H9 (cell line): ENCODE results near the gene ZNF732. TPM values are rescaled to one million over a fixed set of nuclear protein-coding genes. Genes with fewer than 3 reads are reported as not detected.

ENCODE experiments used
- DNase-seq: peaks from one replicate; pipeline ENCODE4 v3.0.0-alpha.2; 2017
- H2AFZ ChIP-seq: one replicate; pipeline ENCODE4 v1.6.1; 2013; ENCODE audit warnings: mild to moderate bottlenecking, low read length, control low read depth, moderate library complexity
- H2AK5ac ChIP-seq: 2 replicates; pipeline ENCODE4 v1.6.1; 2013; ENCODE audit warnings: low read length, control low read depth, mixed read lengths; ENCODE audit not compliant: insufficient read length
- H2BK120ac ChIP-seq: one replicate; pipeline ENCODE4 v1.6.1; 2013; ENCODE audit warnings: low read depth, mild to moderate bottlenecking, low read length, control low read depth, inconsistent platforms; ENCODE audit not compliant: poor library complexity, severe bottlenecking
- H2BK12ac ChIP-seq: 2 replicates; pipeline ENCODE4 v1.6.1; 2013; ENCODE audit warnings: low read length, control low read depth, mixed read lengths, low read depth; ENCODE audit not compliant: insufficient read length
- H2BK15ac ChIP-seq: 2 replicates; pipeline ENCODE4 v1.6.1; 2013; ENCODE audit warnings: low read depth, low read length, control low read depth
- H2BK20ac ChIP-seq: one replicate; pipeline ENCODE4 v1.6.1; 2013; ENCODE audit warnings: low read depth, mild to moderate bottlenecking, low read length, control low read depth, inconsistent platforms; ENCODE audit not compliant: poor library complexity, severe bottlenecking
- H2BK5ac ChIP-seq: 2 replicates; pipeline ENCODE4 v1.6.1; 2013; ENCODE audit warnings: low read length, control low read depth, mixed read lengths; ENCODE audit not compliant: insufficient read length
- H3K14ac ChIP-seq: 2 replicates; pipeline ENCODE4 v1.6.1; 2013; ENCODE audit warnings: low read length, control low read depth; ENCODE audit not compliant: insufficient read depth
- H3K18ac ChIP-seq: 2 replicates; pipeline ENCODE4 v1.6.1; 2013; ENCODE audit warnings: low read depth, mild to moderate bottlenecking, mixed read lengths, low read length, control low read depth; ENCODE audit not compliant: insufficient read length
- H3K23ac ChIP-seq: 2 replicates; pipeline ENCODE4 v1.6.1; 2013; ENCODE audit warnings: low read length, control low read depth, mixed read lengths, low read depth; ENCODE audit not compliant: insufficient read length
- H3K23me2 ChIP-seq: 2 replicates; pipeline ENCODE4 v1.6.1; 2013; ENCODE audit warnings: low read depth, mild to moderate bottlenecking, mixed read lengths, low read length, control low read depth; ENCODE audit not compliant: insufficient read length, poor library complexity, severe bottlenecking
- H3K27ac ChIP-seq: 2 replicates; pipeline ENCODE4 v1.5.1; 2013; ENCODE audit warnings: low read length, control low read depth, mixed read lengths, low read depth; ENCODE audit not compliant: insufficient read length
- H3K27me3 ChIP-seq: 2 replicates; pipeline ENCODE4 v1.6.1; 2013; ENCODE audit warnings: low read length, control low read depth, inconsistent platforms; ENCODE audit not compliant: insufficient read depth
- H3K4ac ChIP-seq: 2 replicates; pipeline ENCODE4 v1.6.1; 2013; ENCODE audit warnings: low read depth, mild to moderate bottlenecking, control low read depth, inconsistent platforms, low read length, moderate library complexity
- H3K4me1 ChIP-seq: 2 replicates; pipeline ENCODE4 v1.6.1; 2013; ENCODE audit warnings: low read length, control low read depth, inconsistent platforms; ENCODE audit not compliant: insufficient read depth
- H3K4me2 ChIP-seq: 2 replicates; pipeline ENCODE4 v1.6.1; 2013; ENCODE audit warnings: low read length, control low read depth, mixed read lengths; ENCODE audit not compliant: insufficient read length, insufficient read depth
- H3K56ac ChIP-seq: 2 replicates; pipeline ENCODE4 v1.6.1; 2013; ENCODE audit warnings: low read depth, mild to moderate bottlenecking, mixed read lengths, low read length, control low read depth; ENCODE audit not compliant: insufficient read length
- H3K79me1 ChIP-seq: 2 replicates; pipeline ENCODE4 v1.6.1; 2013; ENCODE audit warnings: low read depth, mild to moderate bottlenecking, moderate library complexity, low read length, control low read depth, inconsistent platforms; ENCODE audit not compliant: insufficient read depth, poor library complexity, severe bottlenecking
- H3K79me2 ChIP-seq: 2 replicates; pipeline ENCODE4 v1.6.1; 2013; ENCODE audit warnings: low read length, control low read depth, inconsistent platforms; ENCODE audit not compliant: insufficient read depth
- H3K9ac ChIP-seq: 2 replicates; pipeline ENCODE4 v1.6.1; 2013; ENCODE audit warnings: low read length, control low read depth, mixed read lengths; ENCODE audit not compliant: insufficient read length; ENCODE audit errors: extremely low read depth
- H3K9me3 ChIP-seq: one replicate; pipeline ENCODE4 v1.6.1; 2013; ENCODE audit warnings: low read depth, low read length, inconsistent platforms; ENCODE audit not compliant: control insufficient read depth
- H3T11ph ChIP-seq: one replicate; pipeline ENCODE4 v1.6.1; 2013; ENCODE audit warnings: mild to moderate bottlenecking, low read length, control low read depth, inconsistent platforms
- H4K20me1 ChIP-seq: one replicate; pipeline ENCODE4 v1.6.1; 2013; ENCODE audit not compliant: control insufficient read depth, insufficient read length, insufficient read depth
- H4K5ac ChIP-seq: 2 replicates; pipeline ENCODE4 v1.6.1; 2013; ENCODE audit warnings: low read depth, mild to moderate bottlenecking, mixed read lengths, low read length, control low read depth; ENCODE audit not compliant: insufficient read length
- H4K8ac ChIP-seq: replicated peaks from 2 replicates; pipeline ENCODE4 v1.6.1; 2013; ENCODE audit warnings: low read length, control low read depth, mixed read lengths, low read depth; ENCODE audit not compliant: insufficient read length
- H4K91ac ChIP-seq: 2 replicates; pipeline ENCODE4 v1.6.1; 2013; ENCODE audit warnings: low read depth, mild to moderate bottlenecking, moderate library complexity, mixed read lengths, low read length, control low read depth; ENCODE audit not compliant: insufficient read length
- H3K27ac Mint-ChIP-seq, 3 experiments: 2 replicates in 2 of 3; 3 replicates in 1 of 3; pipeline ENCODE4 v1.8.0; 2020 to 2021; ENCODE audit warnings: mixed read lengths in 3 of 3, mild to moderate bottlenecking in 1 of 3, moderate library complexity in 1 of 3
- H3K27me3 Mint-ChIP-seq: 2 replicates; pipeline ENCODE4 v1.8.0; 2021; ENCODE audit warnings: low read depth, mild to moderate bottlenecking, moderate library complexity, mixed read lengths
- H3K36me3 Mint-ChIP-seq, 3 experiments: 2 replicates in 2 of 3; 3 replicates in 1 of 3; pipeline ENCODE4 v1.8.0; 2020 to 2021; ENCODE audit warnings: low read depth in 3 of 3, mixed read lengths in 3 of 3; ENCODE audit not compliant: insufficient read depth in 1 of 3
- H3K4me1 Mint-ChIP-seq, 2 experiments: 2 replicates each; pipeline ENCODE4 v1.8.0; 2020; ENCODE audit warnings: mixed read lengths in 2 of 2
- H3K4me3 Mint-ChIP-seq, 2 experiments: 2 replicates in 1 of 2; 3 replicates in 1 of 2; pipeline ENCODE4 v1.8.0; 2020 to 2021; ENCODE audit warnings: mild to moderate bottlenecking in 2 of 2, mixed read lengths in 2 of 2, moderate library complexity in 1 of 2
- H3K9me3 Mint-ChIP-seq, 2 experiments: 2 replicates in 1 of 2; 3 replicates in 1 of 2; pipeline ENCODE4 v1.8.0; 2020; ENCODE audit warnings: mild to moderate bottlenecking in 2 of 2, mixed read lengths in 2 of 2, moderate library complexity in 1 of 2
- CTCF ChIP-seq: fragments of 200-600 bp; sonication (generic); conservative IDR thresholded peaks from 3 replicates; pipeline ENCODE4 v1.8.0; 2021; ENCODE audit warnings: antibody characterized with exemption, mild to moderate bottlenecking
- WGBS: extraction: QIAGEN DNeasy Blood & Tissue Kit; methylation state at CpG from one replicate; pipeline ENCODE4 v1.1.7; 2013; ENCODE audit warnings: missing lambda C conversion rate, low lambda C conversion rate, mixed read lengths; ENCODE audit not compliant: insufficient read length; ENCODE audit errors: extremely low coverage; 5-methylcytosine and 5-hydroxymethylcytosine counted together
- total RNA-seq: library from RNA; stranded (reverse); gene quantifications from 2 replicates; pipeline ENCODE4 v1.2.1, GENCODE V29; 2021

The ZNF732 gene
- total RNA-seq, 1 experiment from 2014 or later = 13.6 TPM

- no peak overlapping the region for H2BK15ac ChIP-seq
- no peak overlapping the region for H2BK120ac ChIP-seq
- H2BK20ac ChIP-seq = no peak overlapping the region
- H3K27me3 ChIP-seq = no peaks in the 10 kb centered on the region
- WGBS = no CpG with 5 or more reads among the region's 5 CpGs
- no peak for TF ChIP-seq CTCF
- no peak overlapping the region for H2AK5ac ChIP-seq
- H3K23ac ChIP-seq = no peak overlapping the region
- no peaks in the 10 kb centered on the region for H3K23me2 ChIP-seq
- no peak overlapping the region for H2BK12ac ChIP-seq
- no peak overlapping the region for H4K5ac ChIP-seq
- H3K79me2 ChIP-seq = no peaks in the 10 kb centered on the region
- H3K4ac ChIP-seq = no peak overlapping the region
- no peak overlapping the region for H3K27ac Mint-ChIP-seq
- H3K4me1 Mint-ChIP-seq = no peaks in the 10 kb centered on the region
- H2BK5ac ChIP-seq = no peak overlapping the region
- peaks cover 76 to 89% of the 10 kb centered on the region in 2 experiments for H3K9me3 Mint-ChIP-seq
- H3K9ac ChIP-seq = no peak overlapping the region
- no peak overlapping the region for H4K8ac ChIP-seq
- H3K14ac ChIP-seq = no peak overlapping the region
- no peak overlapping the region for H4K91ac ChIP-seq
- H3K79me1 ChIP-seq = no peaks in the 10 kb centered on the region
- no peak overlapping the region for H3K4me3 Mint-ChIP-seq
- no peaks in the 10 kb centered on the region for H3K27me3 Mint-ChIP-seq
- no peaks in the 10 kb centered on the region for H3K4me1 ChIP-seq
- H4K20me1 ChIP-seq = no peaks in the 10 kb centered on the region
- no peak overlapping the region for H3K4me2 ChIP-seq
- H3T11ph ChIP-seq = no peak overlapping the region
- H2AFZ ChIP-seq = no peak overlapping the region
- H3K27ac ChIP-seq = no peak overlapping the region
- no peak overlapping the region for H3K56ac ChIP-seq
- no peak for DNase-seq
- H3K36me3 Mint-ChIP-seq = peaks cover 30 to 71% (median 69%) of the 10 kb centered on the region in 3 experiments
- H3K18ac ChIP-seq = no peak overlapping the region
- H3K9me3 ChIP-seq = peaks cover 68% of the 10 kb centered on the region
These were observed 51.1 kb downstream of the ZNF732 start for GRCh38 chr4:253936-254756.
